HG02798 (cell line): ENCODE results near the gene SMARCB1.

Experiments used
- ATAC-seq: cut with Tn5 transposase; IDR thresholded peaks from one replicate; pipeline ENCODE4 v1.9.1; 2021; ENCODE audit warnings: mild to moderate bottlenecking; ENCODE audit not compliant: unreplicated experiment, poor library complexity

SMARCB1 gene

GRCh38 chr22:23838681-23839468 lies 52.1 kb downstream of the SMARCB1 start, which contains the start of gene DERL3:
Gene DERL3 (minus strand): TSS chr22:23839006. CDS start chr22:23838987, 19 bp downstream.
- peak; percentile 90 for ATAC-seq

DNA sequence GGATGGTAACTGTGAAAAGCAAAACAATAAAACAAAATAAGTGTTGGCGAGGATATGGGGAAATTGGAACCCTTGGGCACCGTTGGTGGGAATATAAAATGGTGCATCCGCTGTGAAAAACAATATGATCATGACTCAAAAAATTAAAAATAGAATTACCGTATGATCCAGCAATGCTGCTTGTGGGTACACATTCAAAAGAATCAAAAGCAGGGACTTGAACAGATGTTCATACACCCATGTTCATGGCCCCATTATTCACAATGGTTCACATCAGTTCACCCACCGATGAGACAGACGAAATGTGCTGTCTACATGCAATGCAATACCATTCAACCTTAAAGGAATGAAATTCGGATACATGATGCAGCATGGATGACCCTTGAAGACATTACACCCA lies 53.3 kb downstream of the SMARCB1 start:
- no peak for ATAC-seq

- ATAC-seq = no peak
These were observed 54.5 kb downstream of the SMARCB1 start for GRCh38 chr22:23841292-23841691.

- ATAC-seq = no peak
These were observed 55.1 kb downstream of the SMARCB1 start for GRCh38 chr22:23841736-23842445.

GRCh38 chr22:23842599-23842998 lies 55.8 kb downstream of the SMARCB1 start:
- no peak for ATAC-seq

GRCh38 chr22:23844739-23845202 lies 58.0 kb downstream of the SMARCB1 start:
- ATAC-seq = peak; percentile 12

GRCh38 chr22:23845265-23846080 lies 58.7 kb downstream of the SMARCB1 start:
- no peak for ATAC-seq

DNA sequence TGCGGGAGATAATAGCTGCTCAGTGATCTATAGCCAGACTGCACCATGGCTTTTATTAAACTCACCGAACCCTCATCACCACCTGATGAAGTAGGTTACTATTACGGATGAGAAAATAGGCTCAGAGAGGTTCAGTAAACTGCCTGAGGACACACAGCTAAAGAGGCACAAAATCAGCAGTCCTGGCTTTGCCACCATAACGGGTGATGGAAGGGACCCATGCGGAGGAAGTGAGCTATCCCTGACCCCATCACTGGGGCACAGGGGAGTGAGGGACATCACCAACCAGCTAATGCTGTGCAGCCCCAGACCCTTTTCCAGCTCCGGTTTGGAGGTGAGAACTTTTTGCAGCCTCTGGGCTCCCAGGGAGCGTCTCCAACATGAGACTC lies 59.3 kb downstream of the SMARCB1 start:
- ATAC-seq = no peak

DNA sequence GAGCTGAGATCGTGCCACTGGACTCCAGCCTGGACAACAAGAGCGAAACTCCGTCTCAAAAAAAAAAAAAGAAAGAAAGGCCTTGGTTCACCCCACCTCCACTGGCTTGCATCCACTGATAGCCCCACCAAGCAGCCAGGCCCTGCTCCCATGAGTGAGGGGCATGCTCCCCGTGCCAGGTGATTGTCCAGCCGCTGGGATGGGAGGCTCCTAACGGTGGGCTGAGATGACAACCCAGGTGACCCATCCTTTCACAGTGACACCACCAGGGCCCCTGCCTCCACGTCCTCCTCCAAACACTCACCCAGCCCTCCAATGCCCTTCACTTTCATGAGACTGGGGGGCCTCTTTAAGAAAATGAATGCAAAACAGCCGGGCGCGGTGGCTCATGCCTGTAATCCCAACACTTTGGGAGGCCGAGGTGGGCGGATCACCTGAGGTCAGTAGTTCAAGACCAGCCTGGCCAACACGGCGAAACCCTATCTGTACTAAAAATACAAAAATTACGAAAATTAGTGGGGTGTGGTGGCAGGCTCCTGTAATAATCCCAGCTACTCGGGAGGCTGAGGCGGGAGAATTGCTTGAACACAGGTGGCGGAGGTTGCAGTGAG lies 60.6 kb downstream of the SMARCB1 start:
- no peak for ATAC-seq

- no peak for ATAC-seq
These were observed 61.5 kb downstream of the SMARCB1 start for GRCh38 chr22:23847991-23848864.

DNA sequence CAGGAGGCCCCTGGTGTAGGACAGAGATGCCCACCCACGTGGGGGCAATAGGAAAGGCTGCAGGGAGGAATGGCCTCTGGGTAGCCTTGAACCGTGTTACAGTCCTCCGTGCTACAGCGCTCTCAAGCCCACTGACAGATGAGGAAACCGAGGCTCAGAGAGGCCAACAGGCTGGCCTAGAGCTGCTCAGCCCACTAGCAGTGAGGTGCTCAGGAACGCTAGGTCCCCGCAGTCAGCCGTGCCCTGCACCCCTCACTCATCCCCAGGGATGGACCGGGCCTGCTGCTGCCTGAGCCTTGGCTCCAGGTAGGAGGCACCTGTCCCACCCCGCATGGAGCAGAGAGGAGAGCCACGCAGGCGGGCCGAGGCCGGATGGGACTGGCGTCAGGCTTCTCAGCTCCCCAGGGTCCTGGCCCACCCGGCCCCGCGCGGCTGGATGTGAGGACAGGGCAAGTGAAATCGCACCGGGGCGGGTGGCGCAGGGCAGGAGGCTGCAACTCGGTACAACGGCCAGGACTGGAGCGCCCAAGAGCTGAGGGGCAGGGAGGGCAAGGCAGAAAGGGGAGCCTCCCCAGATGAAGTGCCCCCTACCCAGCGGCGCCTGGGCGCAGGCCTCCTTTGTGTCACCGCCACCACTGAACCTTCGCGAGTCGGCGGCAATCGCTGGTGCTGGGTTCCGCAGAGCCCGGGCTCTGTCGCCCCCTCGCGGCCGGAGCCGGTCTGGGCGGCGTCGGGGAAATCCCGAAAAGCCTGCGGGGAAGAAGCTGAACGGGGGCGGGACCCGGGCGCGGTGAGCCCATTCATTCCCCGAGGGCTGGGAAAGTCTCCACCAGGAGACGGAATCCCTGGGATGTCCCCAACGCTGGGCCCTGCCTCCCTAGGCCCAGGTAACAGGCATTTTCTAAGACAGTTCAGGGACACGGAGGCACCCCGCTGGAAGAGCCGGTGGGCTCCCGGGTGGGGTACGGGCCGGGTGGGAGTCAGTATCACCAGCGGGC lies 62.5 kb downstream of the SMARCB1 start:
- peak; percentile 56 for ATAC-seq

DNA sequence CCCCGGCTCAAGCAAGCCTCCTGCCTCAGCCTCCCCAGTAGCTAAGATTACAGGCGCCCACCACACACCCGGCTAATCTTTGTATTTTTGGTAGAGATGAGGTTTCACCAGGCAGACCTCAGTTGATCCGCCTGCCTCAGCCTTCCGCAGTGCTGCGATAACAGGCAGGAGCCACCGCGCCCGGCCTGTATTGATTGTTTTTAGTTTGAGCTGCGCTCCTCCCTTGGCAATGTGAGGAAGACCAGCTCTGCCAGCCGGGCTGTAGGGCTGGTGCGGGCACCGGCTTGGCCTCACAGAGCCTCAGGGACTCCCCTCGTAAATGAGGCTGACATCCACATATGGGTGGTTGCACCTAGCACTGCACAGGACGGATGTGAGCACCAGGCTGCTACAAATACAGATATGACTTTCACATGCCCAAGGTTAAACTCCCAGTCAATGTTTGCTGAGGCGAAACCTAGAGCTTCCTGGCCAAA lies 63.4 kb downstream of the SMARCB1 start:
- no peak for ATAC-seq

DNA sequence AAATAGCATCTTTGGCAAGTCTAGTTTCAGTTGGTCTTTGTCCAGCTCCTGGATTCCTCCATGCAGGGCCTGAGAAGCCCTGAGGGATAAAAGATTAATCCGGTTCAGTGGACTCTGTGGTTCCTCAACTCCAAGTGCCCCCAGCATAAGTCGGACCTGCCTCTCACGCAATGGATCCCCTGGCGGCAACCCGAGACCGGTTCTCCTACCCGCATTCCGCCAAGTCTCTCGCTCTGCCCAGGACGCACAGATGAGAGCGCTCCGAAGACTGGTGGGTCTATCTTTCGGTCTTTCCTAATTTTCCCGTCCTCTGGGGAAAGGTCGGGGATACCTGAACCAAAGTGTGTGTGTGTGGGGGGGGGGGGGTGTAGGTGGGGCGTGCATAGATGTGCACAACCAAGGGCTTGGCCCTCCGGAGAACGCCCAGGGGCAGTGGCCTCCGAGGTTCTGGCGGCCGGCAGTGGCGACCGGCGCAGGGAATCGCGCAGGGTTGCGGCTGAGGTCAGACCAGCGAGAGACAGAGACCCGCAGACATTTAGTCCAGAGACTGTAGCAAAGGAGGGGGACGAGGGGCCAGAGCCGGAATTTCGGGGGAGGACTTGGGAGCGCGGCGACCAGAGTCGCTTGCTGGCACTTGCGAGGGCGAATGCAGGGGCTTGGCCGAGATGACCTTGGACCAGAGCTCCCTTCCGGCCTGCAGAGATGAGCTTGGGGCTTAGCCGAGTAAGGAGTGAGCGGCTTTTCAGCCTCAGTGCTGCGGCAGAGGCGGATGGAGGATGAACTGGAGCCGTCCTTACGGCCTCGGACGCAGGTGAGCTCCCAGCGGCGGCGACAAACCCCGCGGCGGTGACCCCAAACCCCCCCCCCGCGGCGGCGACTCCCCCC lies 70.2 kb downstream of the SMARCB1 start:
- peak; percentile 35 for ATAC-seq

- peak; percentile 98 for ATAC-seq
These were observed 71.1 kb downstream of the SMARCB1 start, which contains the start of gene SLC2A11 for GRCh38 chr22:23857606-23858483. Gene SLC2A11 (plus strand): TSS chr22:23857875. CDS start chr22:23858000, 125 bp downstream.

DNA sequence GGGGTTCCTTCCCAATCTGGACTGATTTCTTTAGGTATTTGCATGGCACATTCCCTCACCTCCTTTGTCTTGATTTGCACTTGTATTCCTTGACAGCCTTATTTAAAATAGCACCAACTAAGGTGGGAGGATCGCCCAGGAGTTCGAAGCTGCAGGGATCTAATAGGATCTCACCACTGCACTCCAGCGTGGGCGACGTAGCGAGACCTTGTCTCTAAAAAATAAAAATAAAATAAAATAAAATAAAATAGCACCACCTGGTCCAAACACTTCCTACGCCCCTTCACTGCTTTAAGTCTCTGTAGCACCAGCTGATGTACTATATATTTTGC lies 71.7 kb downstream of the SMARCB1 start:
- no peak for ATAC-seq

DNA sequence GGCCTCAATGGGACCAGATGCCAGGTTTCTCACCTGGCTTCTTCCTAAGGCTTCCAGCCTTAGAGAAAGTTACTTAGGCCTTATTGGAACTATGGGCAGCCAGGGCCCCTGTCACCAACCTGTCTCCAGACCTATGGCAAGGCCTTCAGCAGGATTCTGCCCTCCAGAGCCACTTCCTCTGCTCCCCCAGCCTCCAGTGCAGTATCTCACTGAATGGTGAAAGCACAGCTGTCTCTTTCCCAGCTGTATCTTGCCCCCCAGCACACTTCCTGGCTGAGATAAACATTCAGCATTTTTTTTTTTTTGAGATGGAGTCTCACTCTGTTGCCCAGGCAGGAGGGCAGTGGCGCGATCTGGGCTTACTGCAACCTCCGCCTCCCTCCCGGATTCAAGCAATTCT lies 72.4 kb downstream of the SMARCB1 start:
- ATAC-seq = no peak
